GM19240 (cell line): Measurements from ENCODE around the gene NOTCH4.
"Not testable (repeated sequence)": the region's sequence is repeated elsewhere in the genome, so short reads cannot be mapped to it uniquely, and the experiment has no call there.

ENCODE experiments used
- DNase-seq: peaks from one replicate; pipeline ENCODE4 v3.0.0; 2011; ENCODE audit warnings: low spot score; ENCODE audit not compliant: insufficient read length

NOTCH4 gene

GRCh38 chr6:32194388-32194787 lies 29.5 kb downstream of the NOTCH4 start:
- DNase-seq = no peak

GRCh38 chr6:32193096-32193495 lies 30.8 kb downstream of the NOTCH4 start:
- DNase-seq = not testable (repeated sequence)

- no peak for DNase-seq
Measured at GRCh38 chr6:32192608-32193039, 31.2 kb downstream of the NOTCH4 start, which contains the start of gene GPSM3. TSS of gene GPSM3 (minus strand) at chr6:32192643. CDS start at chr6:32192513, 130 bp downstream.

GRCh38 chr6:32191696-32192607 lies 31.9 kb downstream of the NOTCH4 start:
- DNase-seq = no peak

GRCh38 chr6:32190911-32191677 lies 32.8 kb downstream of the NOTCH4 start:
- DNase-seq = no peak

GRCh38 chr6:32190054-32190851 lies 33.6 kb downstream of the NOTCH4 start, which contains the start of gene PBX2:
TSS of gene PBX2 (minus strand) at chr6:32190202. CDS start at chr6:32189915, 287 bp downstream.
- peak; percentile 33 for DNase-seq

- DNase-seq = no peak
Measured at GRCh38 chr6:32189742-32190053, 34.2 kb downstream of the NOTCH4 start.

GRCh38 chr6:32189069-32189741 lies 34.7 kb downstream of the NOTCH4 start:
- DNase-seq = no peak

GRCh38 chr6:32188381-32189068 lies 35.3 kb downstream of the NOTCH4 start:
- DNase-seq = no peak

- DNase-seq = not testable (repeated sequence)
Measured at GRCh38 chr6:32187725-32188380, 36.0 kb downstream of the NOTCH4 start.

GRCh38 chr6:32187009-32187709 lies 36.7 kb downstream of the NOTCH4 start:
- no peak for DNase-seq

GRCh38 chr6:32186151-32186840 lies 37.6 kb downstream of the NOTCH4 start:
- DNase-seq = not testable (repeated sequence)

GRCh38 chr6:32185681-32186131 lies 38.2 kb downstream of the NOTCH4 start:
- DNase-seq = not testable (repeated sequence)

- no peak for DNase-seq
Measured at GRCh38 chr6:32184084-32184640, 39.7 kb downstream of the NOTCH4 start, which contains the start of gene AGER. TSS of gene AGER (minus strand) at chr6:32184253. CDS start at chr6:32184222, 31 bp downstream.

GRCh38 chr6:32183483-32184083 lies 40.3 kb downstream of the NOTCH4 start:
- no peak for DNase-seq

GRCh38 chr6:32183030-32183429 lies 40.8 kb downstream of the NOTCH4 start:
- no peak for DNase-seq

GRCh38 chr6:32182555-32182981 lies 41.3 kb downstream of the NOTCH4 start:
- DNase-seq = no peak
